ENCODE data around the gene CKMT1B.
"Not testable (repeated sequence)": the region's sequence is repeated elsewhere in the genome, so short reads cannot be mapped to it uniquely, and the experiment has no call there.

The CKMT1B gene

DNA sequence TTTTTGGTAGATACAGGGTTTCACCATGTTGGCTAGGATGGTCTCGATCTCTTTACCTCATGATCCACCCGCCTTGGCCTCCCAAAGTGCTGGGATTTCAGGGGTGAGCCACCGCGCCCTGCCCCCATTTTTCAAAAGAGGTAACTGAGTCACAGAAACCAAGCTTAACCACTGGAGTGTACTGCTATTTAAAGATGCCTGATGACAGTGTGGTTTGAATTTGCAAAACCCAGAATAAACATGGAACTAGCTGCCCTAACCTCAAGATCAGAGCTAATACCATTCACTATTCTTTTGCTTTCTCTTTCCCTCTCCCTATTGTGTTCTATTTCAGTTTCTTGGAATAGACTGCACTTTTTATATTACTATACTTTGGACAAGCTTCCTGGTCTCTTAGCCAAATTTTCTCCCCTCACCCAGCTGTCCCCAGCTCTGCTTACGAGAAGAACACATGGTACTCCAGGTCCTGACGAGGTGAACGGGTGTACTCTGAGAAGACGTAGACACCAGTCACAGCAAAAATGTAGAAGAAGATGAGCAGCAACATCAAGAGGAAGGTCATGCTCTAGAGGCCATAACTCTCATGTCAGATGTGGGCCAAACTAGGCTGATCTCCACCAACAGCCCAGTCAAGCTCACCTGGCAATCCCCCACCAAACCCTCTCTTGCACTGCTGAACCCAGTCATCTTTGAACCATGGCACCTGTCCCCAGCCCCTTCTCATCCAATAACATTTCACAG, 44.8 kb downstream of the CKMT1B start:
- not testable (repeated sequence) for DNase-seq
